Measurements from ENCODE around the gene CDH4.

Gene CDH4

GRCh38 chr20:61925555-61926252, 673.6 kb downstream of the CDH4 start:
- no peak for DNase-seq (ENCODE audit: low read depth, low spot score)

GRCh38 chr20:61926253-61926613, 674.2 kb downstream of the CDH4 start:
- DNase-seq (ENCODE audit: low read depth, low spot score): no peak

GRCh38 chr20:61926796-61927192, 674.7 kb downstream of the CDH4 start:
- DNase-seq (ENCODE audit: low read depth, low spot score): no peak

- no peak for DNase-seq (ENCODE audit: low read depth, low spot score)
These were observed 675.2 kb downstream of the CDH4 start for GRCh38 chr20:61927193-61927825.

GRCh38 chr20:61927826-61928541, 675.9 kb downstream of the CDH4 start:
- no peak for DNase-seq (ENCODE audit: low read depth, low spot score)

GRCh38 chr20:61929561-61929960, 677.5 kb downstream of the CDH4 start:
- no peak for DNase-seq (ENCODE audit: low read depth, low spot score)

- DNase-seq (ENCODE audit: low read depth, low spot score): no peak
These were observed 678.1 kb downstream of the CDH4 start for GRCh38 chr20:61929971-61930666.

GRCh38 chr20:61930776-61931475, 678.9 kb downstream of the CDH4 start:
- DNase-seq (ENCODE audit: low read depth, low spot score): no peak

- DNase-seq (ENCODE audit: low read depth, low spot score): no peak
These were observed 679.6 kb downstream of the CDH4 start for GRCh38 chr20:61931476-61932198.

GRCh38 chr20:61932199-61932592, 680.1 kb downstream of the CDH4 start:
- DNase-seq (ENCODE audit: low read depth, low spot score): no peak

- DNase-seq (ENCODE audit: low read depth, low spot score): no peak
These were observed 680.8 kb downstream of the CDH4 start for GRCh38 chr20:61932711-61933480.

- DNase-seq (ENCODE audit: low read depth, low spot score): no peak
These were observed 681.5 kb downstream of the CDH4 start for GRCh38 chr20:61933481-61933950.

- no peak for DNase-seq (ENCODE audit: low read depth, low spot score)
These were observed 682.1 kb downstream of the CDH4 start for GRCh38 chr20:61933951-61934715.

- DNase-seq (ENCODE audit: low read depth, low spot score): no peak
These were observed 682.9 kb downstream of the CDH4 start for GRCh38 chr20:61934716-61935530.

GRCh38 chr20:61935926-61936700, 684.1 kb downstream of the CDH4 start:
- no peak for DNase-seq (ENCODE audit: low read depth, low spot score)

- no peak for DNase-seq (ENCODE audit: low read depth, low spot score)
These were observed 684.7 kb downstream of the CDH4 start for GRCh38 chr20:61936701-61937131.

GRCh38 chr20:61937146-61937962, 685.3 kb downstream of the CDH4 start:
- DNase-seq (ENCODE audit: low read depth, low spot score): no peak
